ENCODE measurements around the gene SLC1A5. TPM values are rescaled to one million over a fixed set of nuclear protein-coding genes. Genes with fewer than 3 reads are reported as not detected.
A peak's percentile ranks its signal among the peaks of the same experiment; 100 is the strongest.
"Not testable (repeated sequence)": the region's sequence is repeated elsewhere in the genome, so short reads cannot be mapped to it uniquely, and the experiment has no call there.

SLC1A5 gene
- total RNA-seq, 2 experiments from 2014 or later: 145 to 161 TPM

DNA sequence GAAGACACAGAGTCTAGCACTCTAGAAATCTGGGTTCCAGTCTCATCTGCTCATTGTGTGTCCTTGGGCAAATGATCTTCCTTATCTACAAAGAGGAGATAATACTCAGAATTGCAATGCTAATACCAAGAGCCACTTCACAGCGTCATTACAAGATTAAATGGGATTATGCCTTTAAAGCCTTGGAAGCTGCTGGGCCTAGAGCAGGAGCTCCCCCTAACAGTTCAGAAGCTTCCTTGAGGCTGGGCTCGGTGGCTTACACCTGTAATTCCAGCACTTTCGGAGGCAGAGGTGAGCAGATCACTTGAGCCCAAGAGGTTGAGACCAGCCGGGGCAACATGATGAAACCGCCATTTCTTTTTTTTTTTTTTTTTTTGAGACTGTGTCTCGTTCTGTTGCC, 34.7 kb upstream of the SLC1A5 start:
- Histone ChIP-seq H3K79me2 (ENCODE audit: insufficient read depth, low read depth, low read length) (no peaks in the 10 kb centered on the region), H3K27ac (ENCODE audit: low read depth, low read length, poor library complexity, severe bottlenecking) (no peak overlapping the region), H3K9me2 (ENCODE audit: insufficient read depth, low read length) (no peaks in the 10 kb centered on the region), H4K20me1 (ENCODE audit: insufficient read depth, low read length) (no peaks in the 10 kb centered on the region), H3K9me3 (ENCODE audit: low read length) (no peaks in the 10 kb centered on the region; the same call in 1 of the 2 replicates), H2AFZ (ENCODE audit: low read length) (no peak overlapping the region), H3K4me1 (ENCODE audit: insufficient read depth, low read length, poor library complexity, severe bottlenecking) (peaks cover 31% of the 10 kb centered on the region), H3K36me3 (ENCODE audit: insufficient read depth, low read length) (no peaks in the 10 kb centered on the region), H3K4me3 (ENCODE audit: low read depth, low read length, poor library complexity, severe bottlenecking) (no peak overlapping the region), H3K4me2 (ENCODE audit: low read length) (no peak overlapping the region)
- DNase-seq (ENCODE audit: low spot score): no peak
- TF ChIP-seq, protein P1, sequence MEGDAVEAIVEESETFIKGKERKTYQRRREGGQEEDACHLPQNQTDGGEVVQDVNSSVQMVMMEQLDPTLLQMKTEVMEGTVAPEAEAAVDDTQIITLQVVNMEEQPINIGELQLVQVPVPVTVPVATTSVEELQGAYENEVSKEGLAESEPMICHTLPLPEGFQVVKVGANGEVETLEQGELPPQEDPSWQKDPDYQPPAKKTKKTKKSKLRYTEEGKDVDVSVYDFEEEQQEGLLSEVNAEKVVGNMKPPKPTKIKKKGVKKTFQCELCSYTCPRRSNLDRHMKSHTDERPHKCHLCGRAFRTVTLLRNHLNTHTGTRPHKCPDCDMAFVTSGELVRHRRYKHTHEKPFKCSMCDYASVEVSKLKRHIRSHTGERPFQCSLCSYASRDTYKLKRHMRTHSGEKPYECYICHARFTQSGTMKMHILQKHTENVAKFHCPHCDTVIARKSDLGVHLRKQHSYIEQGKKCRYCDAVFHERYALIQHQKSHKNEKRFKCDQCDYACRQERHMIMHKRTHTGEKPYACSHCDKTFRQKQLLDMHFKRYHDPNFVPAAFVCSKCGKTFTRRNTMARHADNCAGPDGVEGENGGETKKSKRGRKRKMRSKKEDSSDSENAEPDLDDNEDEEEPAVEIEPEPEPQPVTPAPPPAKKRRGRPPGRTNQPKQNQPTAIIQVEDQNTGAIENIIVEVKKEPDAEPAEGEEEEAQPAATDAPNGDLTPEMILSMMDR (conservative IDR thresholded peaks at IDR 0.05; ENCODE audit: low read length): no peak
- TF ChIP-seq EZH2phosphoT487 (IDR thresholded peaks at IDR 0.05; ENCODE audit: borderline replicate concordance, low read depth, low read length): no peak
- POLR2A ChIA-PET: no interaction called here
- CTCF ChIA-PET (ENCODE audit: unreplicated experiment): no interaction called here
- intact Hi-C loops (cut with micrococcal nuclease; ENCODE audit: unreplicated experiment): loop anchor here (5.0 kb wide), 1 partner anchor 66 kb away; no protein-coding TSS in a partner anchor
- BruUV-seq (replicated peaks): no TSS peak

DNA sequence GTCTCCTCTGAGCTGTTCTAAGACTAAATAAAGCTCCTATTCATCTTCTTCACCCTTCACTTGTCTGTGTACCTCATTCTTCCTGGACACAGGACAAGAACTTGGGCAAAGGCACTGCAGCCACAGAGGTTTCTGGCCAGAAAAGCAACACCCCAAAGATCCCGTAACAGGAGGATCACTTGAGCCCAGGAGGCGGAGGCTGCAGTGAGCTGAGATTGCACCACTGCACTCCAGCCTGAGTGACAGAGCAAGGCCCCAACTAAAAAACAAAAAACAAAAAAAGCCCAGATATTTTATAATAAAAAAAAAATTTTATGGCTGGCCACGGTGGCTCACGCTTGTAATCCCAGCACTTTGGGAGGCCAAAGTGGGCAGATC, 34.0 kb upstream of the SLC1A5 start:
- H3K9me3 ChIP-seq (ENCODE audit: low read length); H4K20me1 ChIP-seq (ENCODE audit: insufficient read depth, low read length); H3K79me2 ChIP-seq (ENCODE audit: insufficient read depth, low read depth, low read length); H3K27ac ChIP-seq (ENCODE audit: low read depth, low read length, poor library complexity, severe bottlenecking); BruUV-seq (replicated peaks); POLR2A ChIA-PET; H3K4me2 ChIP-seq (ENCODE audit: low read length); H3K9me2 ChIP-seq (ENCODE audit: insufficient read depth, low read length); H3K36me3 ChIP-seq (ENCODE audit: insufficient read depth, low read length); CTCF ChIA-PET (ENCODE audit: unreplicated experiment); H3K4me3 ChIP-seq (ENCODE audit: low read depth, low read length, poor library complexity, severe bottlenecking); DNase-seq (ENCODE audit: low spot score): not testable (repeated sequence)
- Histone ChIP-seq H2AFZ (ENCODE audit: low read length) (peak overlapping the region; percentile 79; the same call in 1 of the 2 replicates), H3K4me1 (ENCODE audit: insufficient read depth, low read length, poor library complexity, severe bottlenecking) (peaks cover 31% of the 10 kb centered on the region)
- intact Hi-C loops (cut with micrococcal nuclease; ENCODE audit: unreplicated experiment): loop anchor here (5.0 kb wide), 1 partner anchor 65 kb away; no protein-coding TSS in a partner anchor

DNA sequence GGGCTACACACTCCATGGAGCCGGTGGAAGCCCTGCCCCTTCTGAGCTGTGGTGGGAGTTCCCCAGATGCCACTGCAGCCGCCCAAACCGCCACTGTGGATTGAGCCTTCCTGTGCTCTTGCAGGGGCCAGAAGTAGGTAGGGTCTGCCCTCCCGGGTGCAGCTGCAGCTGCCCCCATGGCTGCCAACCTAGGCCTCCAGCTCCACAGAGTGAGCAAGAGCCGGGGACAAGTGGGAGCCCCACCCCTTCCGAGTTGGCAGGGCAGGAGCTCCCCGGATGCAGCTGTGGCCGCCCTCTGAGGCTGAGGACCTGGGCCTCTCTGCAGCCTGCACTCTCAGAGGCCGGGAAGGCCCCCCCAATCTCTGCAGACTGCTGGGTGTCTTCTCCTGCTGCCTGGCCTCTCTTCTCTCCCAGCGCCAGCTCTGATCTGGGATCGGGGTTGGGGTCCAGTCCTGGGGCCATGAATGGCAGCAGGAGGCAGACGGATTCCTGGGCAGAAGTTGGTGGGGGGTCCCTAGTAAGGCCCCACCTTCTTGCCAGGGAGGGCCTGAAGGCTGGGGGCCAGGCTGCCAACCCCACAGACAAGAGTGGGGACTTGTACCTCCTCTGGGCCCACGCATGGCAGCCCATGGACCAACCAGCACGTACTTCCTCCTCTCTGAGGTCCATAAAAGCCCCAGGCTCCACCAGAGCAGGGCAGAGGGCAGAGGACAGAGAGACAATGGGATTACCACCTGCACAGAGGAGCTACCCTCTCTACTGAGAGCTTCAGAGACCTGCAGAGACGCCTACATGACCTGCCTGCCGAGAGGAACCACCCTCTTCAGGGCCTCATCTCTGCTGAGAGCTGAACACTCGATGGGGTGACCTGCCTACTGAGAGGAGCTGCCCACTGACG, 33.4 kb upstream of the SLC1A5 start:
- peak; percentile 57 for DNase-seq (ENCODE audit: low spot score)
- CTCF ChIA-PET (ENCODE audit: unreplicated experiment): no interaction called here
- H3K4me3 ChIP-seq (ENCODE audit: low read depth, low read length, poor library complexity, severe bottlenecking): no peak overlapping the region
- no TSS peak for BruUV-seq (replicated peaks)
- no peaks in the 10 kb centered on the region for H3K79me2 ChIP-seq (ENCODE audit: insufficient read depth, low read depth, low read length)
- H3K9me2 ChIP-seq (ENCODE audit: insufficient read depth, low read length): no peaks in the 10 kb centered on the region
- POLR2A ChIA-PET: interaction anchor here (0.8 kb wide), 1 partner anchor 36 kb away, joined by 3 read pairs; no protein-coding TSS in a partner anchor
- H2AFZ ChIP-seq (ENCODE audit: low read length): peak overlapping the region; percentile 79
- TF ChIP-seq, protein P1 (conservative IDR thresholded peaks at IDR 0.05; ENCODE audit: low read length): no peak
- no peak for TF ChIP-seq EZH2phosphoT487 (IDR thresholded peaks at IDR 0.05; ENCODE audit: borderline replicate concordance, low read depth, low read length)
- H3K36me3 ChIP-seq (ENCODE audit: insufficient read depth, low read length): no peaks in the 10 kb centered on the region
- peaks cover 31% of the 10 kb centered on the region for H3K4me1 ChIP-seq (ENCODE audit: insufficient read depth, low read length, poor library complexity, severe bottlenecking)
- no peaks in the 10 kb centered on the region for H4K20me1 ChIP-seq (ENCODE audit: insufficient read depth, low read length)
- no peak overlapping the region for H3K27ac ChIP-seq (ENCODE audit: low read depth, low read length, poor library complexity, severe bottlenecking)
- intact Hi-C loops (cut with micrococcal nuclease; ENCODE audit: unreplicated experiment): loop anchor here (5.0 kb wide), 1 partner anchor 64 kb away; no protein-coding TSS in a partner anchor
- peak overlapping the region; percentile 35 for H3K4me2 ChIP-seq (ENCODE audit: low read length)
- H3K9me3 ChIP-seq (ENCODE audit: low read length): no peaks in the 10 kb centered on the region; the same call in 1 of the 2 replicates
